GDM1 (cell line): ENCODE results near the gene REX1BD.

Source experiments
- DNase-seq: peaks from one replicate; lab custom pipeline; 2025; lab: John Stamatoyannopoulos, UW

The REX1BD gene

DNA sequence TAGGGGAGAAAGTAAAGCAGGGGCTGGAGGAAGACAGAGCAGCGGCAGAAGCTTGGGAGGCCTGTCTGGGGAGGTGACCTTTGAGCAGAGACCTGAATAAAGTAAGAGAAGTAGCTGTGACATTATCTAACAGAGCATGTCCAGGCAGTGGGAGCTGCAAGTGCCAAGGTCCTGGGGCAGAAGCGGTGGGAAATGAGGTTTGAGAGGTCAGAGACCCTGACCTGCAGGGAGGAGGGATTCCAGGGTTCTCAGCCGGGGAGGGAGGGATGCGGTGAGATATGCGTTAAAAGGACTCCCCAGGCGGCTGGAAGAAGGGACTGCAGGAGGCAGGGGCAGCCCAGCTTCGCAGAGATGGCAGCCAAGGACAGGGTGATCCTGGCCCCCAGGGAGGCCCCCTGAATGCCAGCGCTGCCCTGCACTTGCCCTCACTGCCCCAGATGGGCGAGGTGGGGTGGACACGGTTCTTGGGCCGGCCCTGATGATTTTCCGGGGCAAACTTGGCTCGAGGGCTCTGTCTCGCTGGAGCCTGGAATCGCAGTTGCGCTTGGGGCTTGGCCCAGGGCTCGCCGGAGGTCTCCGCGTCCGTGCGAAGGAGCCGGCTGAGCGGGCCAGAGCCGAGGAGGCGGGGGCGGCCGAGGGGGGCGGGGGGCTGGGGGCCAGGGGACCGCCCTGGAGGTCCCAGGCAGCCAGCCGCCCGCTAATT, 14.8 kb downstream of the REX1BD start:
- DNase-seq, result no peak

- DNase-seq, result no peak
These were observed 15.6 kb downstream of the REX1BD start for GRCh38 chr19:18603958-18604819.

- DNase-seq, result no peak
These were observed 16.2 kb downstream of the REX1BD start for GRCh38 chr19:18604820-18605159.

DNA sequence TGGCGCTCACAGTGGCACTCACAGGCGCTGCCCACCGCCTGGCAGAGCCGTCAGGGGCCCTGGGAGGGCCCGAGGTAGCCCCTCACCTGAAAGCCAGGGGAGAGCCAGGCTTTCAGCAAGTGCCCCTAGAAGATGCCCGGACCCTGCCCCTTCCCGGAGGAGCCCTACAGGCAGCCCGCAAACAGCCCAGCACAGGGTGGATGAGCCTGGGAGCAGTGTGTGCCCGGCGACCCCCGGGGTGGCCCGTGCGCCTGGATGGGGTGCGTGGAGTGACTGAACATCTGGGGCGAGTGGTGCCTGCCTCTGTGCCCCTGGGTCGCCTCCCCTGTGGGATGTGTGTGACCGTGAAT, 16.6 kb downstream of the REX1BD start:
- no peak for DNase-seq

DNA sequence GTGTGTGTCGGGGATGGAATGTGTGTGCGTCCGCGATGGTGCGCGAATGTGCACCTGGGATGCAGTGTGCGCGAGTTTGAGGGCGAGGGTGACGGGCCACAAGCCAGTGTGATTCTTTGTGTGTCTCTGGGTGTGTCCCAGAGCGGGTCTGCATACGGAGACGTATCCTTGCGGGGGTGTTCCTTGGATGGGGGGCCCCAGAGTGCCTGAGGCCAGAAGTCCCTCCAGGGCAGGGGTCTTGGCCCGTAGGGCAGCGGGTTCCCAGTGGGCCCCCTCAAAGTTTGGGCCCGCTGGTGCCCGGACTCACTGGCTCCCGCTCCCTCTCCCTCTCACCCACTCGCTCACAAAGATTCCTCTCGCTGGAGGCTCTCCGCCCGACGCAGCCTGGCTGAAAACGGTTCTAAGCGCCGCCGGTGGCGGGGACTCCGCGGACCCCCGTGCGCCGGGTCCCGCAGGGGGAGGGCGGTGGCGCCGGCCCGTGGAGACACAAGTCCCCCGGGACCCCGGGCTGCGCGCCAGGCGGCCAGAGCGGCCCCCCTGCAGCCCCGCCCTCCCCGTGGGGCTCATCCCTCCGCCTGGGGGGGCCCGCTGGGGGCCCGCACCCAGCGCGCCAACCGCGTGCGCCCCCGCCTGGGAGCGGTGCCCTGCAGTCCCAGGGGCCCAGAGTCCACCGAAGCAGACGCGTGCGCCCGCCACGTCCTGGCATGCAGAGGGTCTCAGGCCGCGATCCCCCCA, 17.1 kb downstream of the REX1BD start:
- no peak for DNase-seq

- DNase-seq, result no peak
These were observed 18.0 kb downstream of the REX1BD start, which contains the start of gene CRLF1 for GRCh38 chr19:18606281-18607225. TSS of gene CRLF1 (minus strand) at chr19:18606799. CDS start at chr19:18606656, 143 bp downstream.

GRCh38 chr19:18607226-18608101, 18.9 kb downstream of the REX1BD start:
- DNase-seq, result no peak

DNA sequence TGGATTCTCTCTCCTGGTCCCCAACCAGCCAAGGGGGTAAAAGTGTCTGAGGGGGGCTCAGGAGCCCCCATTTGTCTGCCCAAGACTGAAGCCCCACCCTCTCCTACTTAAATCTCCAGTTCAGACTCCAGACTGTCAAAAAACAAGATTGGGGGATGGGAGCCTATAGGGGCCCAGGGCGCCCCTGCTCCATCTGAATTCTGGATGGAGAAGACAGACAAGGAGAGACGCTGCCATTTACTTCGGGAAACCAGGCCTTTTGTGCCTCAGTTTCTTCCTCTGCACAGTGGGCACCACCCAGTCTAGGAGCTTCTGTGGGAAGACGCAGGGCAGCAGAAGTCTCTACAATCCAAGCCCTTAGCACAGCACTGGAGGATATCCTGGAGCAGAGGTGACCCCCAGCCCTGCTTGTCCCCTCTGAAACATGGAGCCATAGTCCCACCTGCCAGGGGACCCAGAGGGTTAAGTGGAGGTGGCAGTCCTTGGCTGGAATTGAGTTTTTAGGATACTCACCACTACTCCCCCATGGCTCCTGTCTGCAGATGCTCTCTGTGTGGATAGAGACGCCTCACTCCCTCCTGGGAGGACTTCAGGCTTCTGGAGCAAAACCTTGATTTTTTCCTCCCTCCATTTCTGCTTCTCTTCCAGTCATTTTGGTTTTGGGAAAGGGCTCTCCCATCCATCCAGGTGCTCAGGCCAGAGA, 19.7 kb downstream of the REX1BD start:
- DNase-seq, result no peak

DNA sequence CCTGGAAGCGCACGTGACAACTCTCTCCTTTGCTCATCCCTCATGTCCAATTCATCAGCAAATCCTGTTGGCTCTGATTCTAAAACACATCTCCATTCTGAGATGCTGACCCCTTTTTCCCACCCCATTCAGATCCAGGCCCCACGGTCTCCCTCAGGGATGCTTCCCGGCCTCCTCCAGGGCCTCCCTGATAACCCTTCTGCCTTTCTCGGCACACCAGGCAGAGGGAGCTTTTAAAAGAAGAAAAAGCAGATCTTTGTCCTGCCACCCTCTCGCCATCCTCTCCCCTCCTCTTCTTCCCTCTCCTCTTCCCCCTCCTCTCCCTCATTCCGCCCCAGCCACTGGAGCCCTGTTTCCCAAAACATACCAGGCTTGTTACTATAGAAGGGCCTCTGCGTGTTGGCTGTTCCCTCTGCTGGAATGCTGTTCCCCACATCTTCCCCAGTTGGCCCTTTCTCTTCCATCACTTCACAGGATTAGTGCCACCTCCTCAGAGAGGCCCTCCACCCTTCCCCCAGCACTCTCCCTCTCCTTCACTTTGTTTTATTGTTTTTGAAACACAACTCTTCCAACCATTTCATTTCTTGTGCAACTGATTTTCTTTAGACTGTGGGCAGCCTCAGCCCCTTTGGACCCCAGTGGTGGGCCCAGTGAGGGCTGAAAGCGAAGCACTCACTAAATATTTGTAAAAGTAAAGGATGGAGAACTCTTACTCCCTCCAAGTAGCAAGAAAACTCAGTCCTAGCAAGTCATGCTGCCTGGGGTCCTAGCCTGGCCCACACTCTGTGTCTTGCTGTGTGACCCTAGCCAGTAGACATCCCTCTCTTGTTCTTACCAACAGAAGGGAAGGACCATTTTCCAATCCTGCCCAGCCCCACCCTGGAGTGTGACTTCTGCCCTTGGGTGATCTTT, 20.5 kb downstream of the REX1BD start:
- DNase-seq, result no peak

DNA sequence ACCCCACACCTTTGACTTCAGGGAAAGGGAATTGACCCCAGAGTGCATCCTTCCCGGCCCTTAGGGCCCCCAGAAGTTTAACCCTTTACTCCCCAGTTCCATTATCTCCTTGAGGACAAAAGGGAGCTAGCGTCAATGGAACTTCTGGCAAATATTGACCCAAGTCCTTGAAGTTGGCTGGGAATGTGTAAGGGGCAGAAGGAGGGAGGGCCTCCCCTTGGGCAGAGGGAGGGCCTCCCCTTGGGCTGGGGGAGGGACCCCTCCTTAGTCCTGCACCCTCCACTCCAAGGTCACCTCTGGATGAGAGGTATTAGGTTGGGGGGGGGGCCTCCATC, 21.1 kb downstream of the REX1BD start:
- DNase-seq, result no peak

DNA sequence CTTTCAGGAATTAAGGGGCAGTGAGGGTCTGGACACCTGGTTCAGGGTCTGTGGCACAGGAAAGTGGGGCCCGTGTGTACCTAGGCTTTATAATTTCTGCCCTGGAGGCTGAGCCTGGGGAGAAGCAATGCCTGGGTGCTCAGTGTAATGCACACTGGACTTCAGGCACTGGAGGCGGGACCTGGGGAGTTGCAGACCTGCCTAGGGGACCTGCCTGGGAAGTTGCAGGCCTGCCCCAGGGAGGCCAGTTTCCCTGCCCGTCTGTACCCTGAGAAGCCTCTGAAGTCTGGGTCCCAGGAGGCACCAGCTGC, 21.6 kb downstream of the REX1BD start:
- no peak for DNase-seq

DNA sequence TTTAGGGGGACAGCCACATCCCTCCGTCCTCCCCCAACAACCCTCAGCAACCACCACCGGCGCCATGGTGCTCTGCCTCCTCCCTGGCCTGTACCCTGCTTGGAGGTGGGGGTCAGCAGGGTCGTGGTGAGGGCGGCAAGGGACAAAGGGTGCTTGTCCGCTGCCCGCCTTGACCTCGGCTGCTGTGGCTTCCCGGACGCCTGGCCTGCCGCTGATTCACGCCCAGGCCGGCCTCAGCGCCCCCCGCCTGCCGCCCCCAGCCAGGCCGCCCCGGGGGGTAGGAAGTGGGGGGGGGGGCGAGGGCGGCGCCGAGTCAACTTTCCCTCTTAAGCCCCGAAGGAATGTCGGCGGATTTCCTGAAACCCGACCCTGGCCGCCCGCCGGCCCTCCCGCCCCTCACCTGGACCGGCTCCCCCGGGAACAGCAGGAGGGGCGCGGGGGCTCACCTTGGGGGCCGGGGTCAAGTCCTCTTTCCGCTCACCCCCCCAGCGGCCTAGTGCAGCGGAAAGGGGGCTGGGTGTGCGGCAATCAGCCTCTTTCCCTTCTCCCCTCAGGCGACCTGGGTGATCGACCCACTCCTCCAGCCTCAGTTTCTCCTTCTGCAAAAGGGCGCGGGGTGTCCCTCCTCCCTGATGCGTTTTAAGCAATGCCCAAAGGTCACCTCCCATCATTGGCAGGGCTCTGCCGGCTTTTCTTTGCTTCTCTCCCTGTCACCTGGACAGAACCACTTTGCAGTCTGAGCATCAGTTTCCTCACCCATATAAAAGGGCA, 22.1 kb downstream of the REX1BD start:
- no peak for DNase-seq

DNA sequence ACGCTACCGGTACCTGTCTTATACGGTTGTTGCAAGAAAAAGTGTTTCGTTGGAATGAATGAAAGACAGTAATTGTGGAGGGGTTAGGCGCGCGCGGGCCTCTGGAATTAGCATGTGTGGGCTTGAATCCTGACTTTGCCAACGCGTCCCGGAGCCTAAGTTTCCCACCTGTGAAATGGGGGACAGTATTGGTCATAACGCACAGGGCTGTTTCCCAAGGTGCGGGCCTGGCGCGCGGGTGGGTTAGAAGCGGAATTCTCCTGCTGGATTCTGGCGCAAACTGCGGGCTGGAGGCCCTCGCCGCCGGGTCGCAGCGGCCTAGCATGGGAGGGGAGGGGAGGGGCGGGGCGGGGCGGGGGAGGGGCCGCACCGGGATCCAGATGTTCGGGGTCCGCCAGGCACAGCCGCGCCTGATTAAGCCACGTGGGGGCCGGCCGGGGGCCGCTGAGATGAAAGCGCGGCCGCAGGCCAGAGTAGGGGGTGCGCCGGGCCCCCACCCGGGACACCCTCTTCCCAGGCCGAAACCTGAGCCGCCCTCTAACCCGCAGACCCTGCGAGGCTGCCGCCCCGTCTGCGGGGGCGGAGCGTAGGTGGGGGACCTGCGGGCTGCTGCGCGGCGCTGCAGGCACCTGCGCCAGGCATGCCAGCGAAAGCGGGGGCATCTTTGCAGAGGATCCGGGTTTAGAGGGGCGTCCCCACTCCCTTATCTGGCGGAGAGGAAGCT, 22.9 kb downstream of the REX1BD start:
- no peak for DNase-seq

- no peak for DNase-seq
These were observed 23.6 kb downstream of the REX1BD start for GRCh38 chr19:18612051-18612771.

- no peak for DNase-seq
These were observed 24.4 kb downstream of the REX1BD start, which contains the start of gene TMEM59L for GRCh38 chr19:18612772-18613588. TSS of gene TMEM59L (plus strand) at chr19:18612870. CDS start at chr19:18612959, 89 bp downstream.

DNA sequence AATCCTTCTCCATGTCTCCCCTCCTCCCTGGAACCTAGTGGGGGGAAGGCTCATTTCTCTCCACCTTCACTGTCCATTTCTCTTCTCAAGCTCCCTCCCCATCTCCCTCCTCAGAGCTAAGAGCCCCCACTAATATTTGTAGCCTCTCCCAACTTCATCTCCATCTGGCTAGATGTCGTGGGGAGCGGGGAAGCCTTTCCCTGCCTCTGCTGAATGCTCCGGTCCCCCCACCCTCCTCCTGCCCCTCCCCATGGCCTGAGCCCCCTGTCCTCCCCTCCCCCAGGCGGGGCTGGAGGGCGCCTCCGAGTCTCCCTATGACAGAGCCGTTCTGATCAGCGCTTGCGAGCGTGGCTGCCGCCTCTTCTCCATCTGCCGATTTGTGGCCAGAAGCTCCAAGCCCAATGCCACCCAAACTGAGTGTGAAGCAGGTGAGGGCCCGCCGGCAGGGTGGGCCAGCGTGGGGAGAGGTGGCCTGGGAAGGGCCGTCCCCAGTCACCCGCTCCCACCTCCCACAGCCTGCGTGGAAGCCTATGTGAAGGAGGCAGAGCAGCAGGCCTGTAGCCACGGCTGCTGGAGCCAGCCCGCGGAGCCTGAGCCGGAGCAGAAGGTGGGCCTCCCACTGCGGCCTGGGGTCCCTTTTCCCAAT, 25.1 kb downstream of the REX1BD start:
- no peak for DNase-seq
